HepG2 (cell line): ENCODE measurements around the gene GDF9.

ENCODE experiments used
- SMARCE1 ChIP-seq: fragments of 450-650 bp; IDR thresholded peaks from 2 replicates; pipeline ENCODE4 v1.6.1; 2017; ENCODE audit warnings: borderline replicate concordance
- SP1 ChIP-seq, 2 experiments: fragments of 450-650 bp in 1 of 2; sonication (generic) in 1 of 2; formaldehyde crosslinking in 1 of 2; IDR thresholded peaks; 2 replicates each; pipeline versions ENCODE4 v1.4.0 to v1.6.1; 2016 to 2020; ENCODE audit warnings: missing genetic modification reagents in 1 of 2

DNA sequence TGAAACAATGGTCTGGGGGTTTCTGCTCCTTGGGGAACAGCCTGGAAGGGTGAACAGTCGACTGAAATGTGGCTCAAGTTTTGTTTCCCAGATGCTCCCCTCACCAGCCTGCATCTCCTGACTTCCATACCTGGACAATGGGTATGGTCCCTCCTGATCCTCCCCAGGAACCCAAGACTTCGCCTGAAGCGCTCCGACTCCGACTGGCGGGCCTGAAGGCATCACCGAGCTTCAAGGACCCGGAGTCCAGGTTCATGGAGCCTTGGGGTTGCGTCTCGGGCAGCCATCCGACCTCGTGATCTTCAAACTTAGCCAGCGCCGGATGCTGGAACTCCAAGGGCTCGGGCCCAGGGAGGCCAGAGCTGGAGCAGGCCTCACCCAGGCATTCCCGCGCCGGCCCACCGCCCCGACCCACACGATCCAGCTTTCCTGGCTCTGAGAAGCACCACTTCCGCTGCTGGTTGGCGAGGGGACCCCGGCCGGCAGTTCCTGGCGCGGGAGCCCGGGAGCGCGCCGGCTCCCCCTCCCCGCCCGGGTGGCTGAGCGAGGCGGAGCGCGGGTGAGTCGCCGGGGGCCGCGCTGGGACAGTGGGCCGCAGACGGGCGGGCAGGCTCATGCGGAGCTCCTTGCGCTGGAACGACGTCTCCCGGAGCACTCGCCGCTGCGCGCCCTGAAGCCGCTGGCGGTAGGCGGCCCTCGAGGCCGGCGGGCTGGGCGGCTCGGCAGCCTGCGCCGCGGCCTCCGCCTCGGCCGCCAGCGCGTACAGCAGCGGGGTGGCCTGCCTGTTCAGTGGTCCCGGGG is 41.0 kb downstream of the GDF9 start:
- TF ChIP-seq SMARCE1, result no peak
- no peak for TF ChIP-seq SP1 (IDR thresholded peaks at IDR 0.05)
- TF ChIP-seq SP1 (CRISPR knock-in tag; IDR thresholded peaks at IDR 0.05), result no peak
